Endothelial cell of umbilical vein (primary cell): ENCODE measurements around the gene AKAP12. TPM values are rescaled to one million over a fixed set of nuclear protein-coding genes. Genes with fewer than 3 reads are reported as not detected.

Experiments used
- BruUV-seq: library from RNA; stranded (reverse); fragments of 400-500 nt; replicated peaks from 2 replicates; lab custom pipeline; 2021; lab: Mats Ljungman, UMichigan
- CTCF ChIA-PET: fragments of 300-600, 350-600 bp; sonication (Branson Sonifier 250); formaldehyde crosslinking; loops from one replicate; lab custom pipeline; 2021; ENCODE audit warnings: antibody characterized with exemption, inconsistent platforms; lab: Charles Lee
- POLR2A ChIA-PET: fragments of 300-600, 350-600 bp; sonication (Branson Sonifier 250); formaldehyde crosslinking; loops from one replicate; lab custom pipeline; 2021; ENCODE audit warnings: antibody characterized with exemption, inconsistent platforms; lab: Charles Lee
- DNase-seq: peaks from one replicate; pipeline ENCODE4 v3.0.0-alpha.2; 2011; ENCODE audit warnings: low read depth, low spot score
- FAIRE-seq: peaks from 2 replicates; lab custom pipeline; 2011; peaks lifted over from hg19 to GRCh38; lab: Jason Lieb, UNC
- H2AFZ ChIP-seq: 2 replicates; pipeline ENCODE4 v1.6.0; 2012; ENCODE audit warnings: low read depth, low read length, control low read depth, inconsistent platforms
- H3K27ac ChIP-seq: 2 replicates; pipeline ENCODE4 v1.5.1; 2011; ENCODE audit warnings: low read depth, mild to moderate bottlenecking, control low read depth, low read length, moderate library complexity; ENCODE audit not compliant: insufficient read depth
- H3K27me3 ChIP-seq, 2 experiments: 2 replicates each; pipeline versions ENCODE4 v1.6.0 to v1.6.1; 2011; ENCODE audit warnings: low read length in 2 of 2, mixed read lengths in 1 of 2; ENCODE audit not compliant: control insufficient read depth in 2 of 2, insufficient read depth in 2 of 2
- H3K36me3 ChIP-seq, 2 experiments: 2 replicates in 1 of 2; 3 replicates in 1 of 2; pipeline ENCODE4 v1.5.1; 2011; ENCODE audit warnings: low read length in 2 of 2, mild to moderate bottlenecking in 1 of 2, moderate library complexity in 1 of 2; ENCODE audit not compliant: control insufficient read depth in 2 of 2, insufficient read depth in 2 of 2; ENCODE audit errors: extremely low read depth in 1 of 2
- H3K4me1 ChIP-seq: 3 replicates; pipeline ENCODE4 v1.5.1; 2011; ENCODE audit warnings: mild to moderate bottlenecking, low read length; ENCODE audit not compliant: control insufficient read depth, insufficient read depth; ENCODE audit errors: extremely low read depth
- H3K4me2 ChIP-seq: 2 replicates; pipeline ENCODE4 v1.6.1; 2011; ENCODE audit warnings: low read length, control low read depth, mixed read lengths; ENCODE audit not compliant: insufficient read depth
- H3K4me3 ChIP-seq, 3 experiments: fragments of 200-600 bp in 1 of 3; sonication (generic), shearing (Covaris generic) in 1 of 3; replicated peaks in 1 of 3; 2 replicates each; pipeline ENCODE4 v1.5.1; 2011 to 2016; ENCODE audit warnings: control low read depth in 3 of 3, low read length in 3 of 3, mild to moderate bottlenecking in 2 of 3, inconsistent platforms in 1 of 3, low read depth in 1 of 3, moderate library complexity in 1 of 3; ENCODE audit not compliant: insufficient read depth in 1 of 3
- H3K79me2 ChIP-seq: 2 replicates; pipeline ENCODE4 v1.6.0; 2012; ENCODE audit warnings: low read length, inconsistent platforms; ENCODE audit not compliant: control insufficient read depth, insufficient read depth
- H3K9ac ChIP-seq: replicated peaks from 2 replicates; pipeline ENCODE3; 2011; ENCODE audit warnings: low read length, control low read depth; ENCODE audit not compliant: insufficient read depth; ENCODE audit errors: extremely low read depth
- H3K9me1 ChIP-seq: replicated peaks from 3 replicates; pipeline ENCODE4 v1.6.0; 2011; ENCODE audit warnings: mild to moderate bottlenecking, low read length; ENCODE audit not compliant: control insufficient read depth, insufficient read depth; ENCODE audit errors: extremely low read depth
- H3K9me3 ChIP-seq: replicated peaks from 2 replicates; pipeline ENCODE4 v1.5.1; 2012; ENCODE audit warnings: low read length, inconsistent platforms; ENCODE audit not compliant: control insufficient read depth, insufficient read depth
- H4K20me1 ChIP-seq: replicated peaks from 2 replicates; pipeline ENCODE3; 2011; ENCODE audit warnings: mild to moderate bottlenecking, low read length; ENCODE audit not compliant: control insufficient read depth, insufficient read depth; ENCODE audit errors: extremely low read depth
- EZH2 ChIP-seq: IDR thresholded peaks from 2 replicates; pipeline ENCODE4 v1.6.1; 2012; ENCODE audit warnings: borderline replicate concordance, low read depth, mild to moderate bottlenecking, moderate library complexity, low read length, inconsistent platforms; ENCODE audit not compliant: severe bottlenecking
- FOS ChIP-seq: IDR thresholded peaks from 2 replicates; pipeline ENCODE4 v1.6.1; 2011; ENCODE audit warnings: mild to moderate bottlenecking, low read length, moderate library complexity, borderline replicate concordance; ENCODE audit not compliant: insufficient read depth
- GATA2 ChIP-seq: IDR thresholded peaks from 2 replicates; pipeline ENCODE4 v1.7.0; 2011; ENCODE audit warnings: low read depth, mild to moderate bottlenecking, moderate library complexity, mixed read lengths, low read length; ENCODE audit not compliant: insufficient read length, insufficient read depth
- JUN ChIP-seq: IDR thresholded peaks from 2 replicates; pipeline ENCODE4 v1.6.1; 2011; ENCODE audit warnings: borderline replicate concordance, low read depth; ENCODE audit not compliant: insufficient read length, insufficient read depth
- MAX ChIP-seq: IDR thresholded peaks from 2 replicates; pipeline ENCODE4 v1.6.1; 2011; ENCODE audit not compliant: insufficient read depth, insufficient read length
- MYC ChIP-seq: IDR thresholded peaks from one replicate; pipeline ENCODE4 v1.6.1; 2011; ENCODE audit warnings: mild to moderate bottlenecking, low read depth, low read length
- POLR2A ChIP-seq: IDR thresholded peaks from 2 replicates; pipeline ENCODE4 v1.6.1; 2012; ENCODE audit warnings: low read depth, mild to moderate bottlenecking, control low read depth, low read length
- POLR2AphosphoS5 ChIP-seq: IDR thresholded peaks from 2 replicates; pipeline ENCODE4 v1.6.1; 2012; ENCODE audit warnings: low read depth, mild to moderate bottlenecking, control low read depth, low read length, moderate library complexity; ENCODE audit not compliant: insufficient read depth
- dilution Hi-C: fragments of 300-500 bp; cut with MboI; formaldehyde crosslinking; loops from one replicate; pipeline ENCODE4 v1.15.0; 2019; ENCODE audit warnings: low sequenced_read_pairs; ENCODE audit not compliant: extremely low pct_ligation_motif_present
- intact Hi-C: fragments of 100-400 bp; cut with micrococcal nuclease; formaldehyde crosslinking; loops from one replicate; pipeline ENCODE4 v1.10.0; 2022
- polyA plus RNA-seq, 4 experiments: library from polyadenylated mRNA; depleted of rRNA in 3 of 4; stranded (reverse) in 3 of 4; unstranded in 1 of 4; fragments of >200 nt; gene quantifications; 2 replicates each; pipeline versions ENCODE4 v1.2.1 to v1.2.3, GENCODE V29; 2011 to 2012; ENCODE audit warnings: missing spikeins in 1 of 4
- total RNA-seq: library from RNA; stranded (reverse); gene quantifications from 2 replicates; pipeline ENCODE4 v1.2.3, GENCODE V29; 2021
- TF ChIP-seq, protein P1 (sequence below), 2 donors: IDR thresholded peaks; 1 replicate in 1 of 2; 2 replicates in 1 of 2; pipeline ENCODE4 v1.5.1; 2011; ENCODE audit warnings: low read length in 2 of 2, mild to moderate bottlenecking in 2 of 2, moderate library complexity in 2 of 2, control low read depth in 1 of 2, inconsistent platforms in 1 of 2, low read depth in 1 of 2; ENCODE audit not compliant: insufficient read depth in 1 of 2; ENCODE audit errors: extremely low read depth in 1 of 2

AKAP12 gene
- total and polyA plus RNA-seq, 2 donors (not counting 3 experiments of a cell fraction or from before 2014, with no cell fraction given), result 46.9 to 340 TPM

DNA sequence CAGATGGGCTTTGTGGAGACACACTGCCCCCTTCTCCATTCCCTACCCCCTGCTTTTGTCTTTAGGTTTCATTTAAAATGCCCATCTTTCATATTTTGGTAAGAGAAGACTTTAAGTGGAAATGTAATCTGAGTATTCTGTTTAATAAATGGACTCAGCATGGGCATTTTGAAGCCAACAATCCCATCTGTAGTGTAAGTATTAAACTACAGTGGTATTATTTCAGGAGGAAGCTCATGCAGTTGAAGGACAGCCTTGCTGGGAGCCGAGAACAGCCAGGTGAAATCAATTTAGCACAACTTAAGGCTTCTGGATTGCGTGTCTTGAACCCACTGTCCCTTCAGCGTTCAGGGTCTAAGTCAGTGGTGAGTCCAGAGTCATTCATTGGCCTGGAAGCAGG, 63.5 kb downstream of the AKAP12 start:
- no TSS peak for BruUV-seq
- no peaks in the 10 kb centered on the region for H3K9me3 ChIP-seq

More for the DNA sequence above, 63.5 kb downstream of the AKAP12 start:
- Histone ChIP-seq H3K4me1 (peaks cover 23% of the 10 kb centered on the region), H2AFZ (no peak overlapping the region), H3K4me3 (no peak overlapping the region), H3K4me2 (no peak overlapping the region), H4K20me1 (no peaks in the 10 kb centered on the region), H3K9ac (no peak overlapping the region), H3K79me2 (peaks cover 48% of the 10 kb centered on the region), H3K36me3 (peaks cover 0 to 7% of the 10 kb centered on the region in 2 experiments), H3K27me3 (no peaks in the 10 kb centered on the region), H3K27ac (no peak overlapping the region), H3K9me1 (no peaks in the 10 kb centered on the region)
- no peak for DNase-seq
- ChIA-PET POLR2A (no interaction called here), CTCF (no interaction called here)
- dilution Hi-C loops (no loop called here), intact Hi-C loops (no loop called here)
- no peak for FAIRE-seq
- TF ChIP-seq MAX (no peak), JUN (no peak), POLR2AphosphoS5 (no peak), FOS (no peak), POLR2A (no peak), EZH2 (no peak), MYC (no peak), GATA2 (no peak)
- TF ChIP-seq, protein P1, sequence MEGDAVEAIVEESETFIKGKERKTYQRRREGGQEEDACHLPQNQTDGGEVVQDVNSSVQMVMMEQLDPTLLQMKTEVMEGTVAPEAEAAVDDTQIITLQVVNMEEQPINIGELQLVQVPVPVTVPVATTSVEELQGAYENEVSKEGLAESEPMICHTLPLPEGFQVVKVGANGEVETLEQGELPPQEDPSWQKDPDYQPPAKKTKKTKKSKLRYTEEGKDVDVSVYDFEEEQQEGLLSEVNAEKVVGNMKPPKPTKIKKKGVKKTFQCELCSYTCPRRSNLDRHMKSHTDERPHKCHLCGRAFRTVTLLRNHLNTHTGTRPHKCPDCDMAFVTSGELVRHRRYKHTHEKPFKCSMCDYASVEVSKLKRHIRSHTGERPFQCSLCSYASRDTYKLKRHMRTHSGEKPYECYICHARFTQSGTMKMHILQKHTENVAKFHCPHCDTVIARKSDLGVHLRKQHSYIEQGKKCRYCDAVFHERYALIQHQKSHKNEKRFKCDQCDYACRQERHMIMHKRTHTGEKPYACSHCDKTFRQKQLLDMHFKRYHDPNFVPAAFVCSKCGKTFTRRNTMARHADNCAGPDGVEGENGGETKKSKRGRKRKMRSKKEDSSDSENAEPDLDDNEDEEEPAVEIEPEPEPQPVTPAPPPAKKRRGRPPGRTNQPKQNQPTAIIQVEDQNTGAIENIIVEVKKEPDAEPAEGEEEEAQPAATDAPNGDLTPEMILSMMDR (IDR thresholded peaks at IDR 0.05; ENCODE audit: extremely low read depth in 1 of 2, insufficient read depth in 1 of 2, low read depth in 1 of 2, low read length in 2 of 2), result no peak
